Measurements from ENCODE around the gene INSYN1.

INSYN1 gene

DNA sequence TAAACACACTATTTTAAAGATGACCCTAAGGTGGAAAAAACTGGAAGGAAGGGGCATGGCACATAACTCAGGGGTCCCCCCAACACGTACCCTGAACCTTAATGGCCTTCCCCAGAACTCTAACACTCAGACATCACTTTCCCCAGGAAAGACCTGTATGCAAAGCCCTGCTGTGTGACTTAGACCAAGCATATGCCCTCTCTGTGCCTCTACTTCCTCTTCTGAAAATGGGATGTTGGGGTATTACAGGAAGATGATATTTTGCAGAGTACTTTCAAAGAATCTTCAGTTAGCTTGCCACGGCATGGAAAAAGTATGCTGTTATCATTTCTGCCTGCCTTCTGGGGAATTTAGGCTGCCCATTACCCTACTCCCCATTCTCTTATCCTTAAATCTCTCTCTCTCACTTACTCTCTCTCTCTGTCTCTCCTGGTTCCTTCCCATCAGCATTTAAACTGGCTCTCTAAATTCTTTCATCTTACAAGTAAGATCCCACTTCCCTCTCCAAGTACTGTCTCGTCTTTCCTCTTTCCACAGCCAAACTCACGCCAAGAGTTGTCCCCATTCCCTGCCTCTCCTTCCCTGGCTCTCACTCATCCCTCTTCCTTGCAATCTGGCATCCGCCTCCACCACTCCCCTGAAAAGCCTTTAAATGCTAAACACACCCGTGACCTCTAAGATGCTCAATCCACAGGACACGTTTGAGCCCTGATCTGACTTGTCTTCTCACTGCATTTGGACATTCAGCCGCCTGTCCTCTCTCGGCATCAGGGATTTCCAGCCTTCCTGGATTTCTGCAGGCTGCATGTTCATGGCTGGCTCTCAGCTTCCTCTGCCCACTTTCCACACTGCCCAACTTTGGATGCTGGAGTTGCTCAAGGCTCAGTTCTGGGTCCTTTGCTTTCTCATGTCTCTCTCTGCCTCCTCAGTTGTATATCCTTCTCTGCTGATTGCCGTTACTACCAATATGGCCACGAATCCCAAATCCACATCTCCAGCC, 7.5 kb upstream of the INSYN1 start:
- peaks cover 14% of the 10 kb centered on the region for H3K27me3 Mint-ChIP-seq (ENCODE audit: low read depth)
- H3K4me3 Mint-ChIP-seq: no peak overlapping the region
- H3K36me3 Mint-ChIP-seq (ENCODE audit: low read depth): no peaks in the 10 kb centered on the region
- H3K27ac Mint-ChIP-seq: no peak overlapping the region
- H3K9me3 Mint-ChIP-seq: no peaks in the 10 kb centered on the region
- H3K4me1 Mint-ChIP-seq (ENCODE audit: low read depth): no peaks in the 10 kb centered on the region

DNA sequence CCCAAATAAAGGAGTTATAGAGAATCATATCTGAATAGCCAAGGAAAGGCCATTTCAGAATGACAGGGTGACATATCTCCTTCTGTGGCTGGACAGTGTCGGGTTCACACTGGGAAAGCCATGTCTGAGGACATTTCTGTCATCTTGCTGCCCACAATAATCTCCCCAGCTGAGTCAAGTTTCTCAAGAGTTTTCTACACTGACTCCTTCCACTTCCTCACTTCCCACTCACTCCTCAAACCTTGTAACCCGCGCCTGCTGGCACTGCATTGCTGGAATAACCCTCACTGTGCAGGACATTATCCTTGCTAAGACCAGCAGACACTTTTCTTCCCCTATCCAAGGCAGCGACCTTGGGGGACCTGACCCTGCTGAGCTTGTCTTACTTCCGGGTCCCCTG, 5.3 kb upstream of the INSYN1 start:
- no peaks in the 10 kb centered on the region for H3K36me3 Mint-ChIP-seq (ENCODE audit: low read depth)
- no peak overlapping the region for H3K27ac Mint-ChIP-seq
- H3K4me3 Mint-ChIP-seq: no peak overlapping the region
- no peaks in the 10 kb centered on the region for H3K9me3 Mint-ChIP-seq
- no peaks in the 10 kb centered on the region for H3K4me1 Mint-ChIP-seq (ENCODE audit: low read depth)
- peaks cover 31% of the 10 kb centered on the region for H3K27me3 Mint-ChIP-seq (ENCODE audit: low read depth)

DNA sequence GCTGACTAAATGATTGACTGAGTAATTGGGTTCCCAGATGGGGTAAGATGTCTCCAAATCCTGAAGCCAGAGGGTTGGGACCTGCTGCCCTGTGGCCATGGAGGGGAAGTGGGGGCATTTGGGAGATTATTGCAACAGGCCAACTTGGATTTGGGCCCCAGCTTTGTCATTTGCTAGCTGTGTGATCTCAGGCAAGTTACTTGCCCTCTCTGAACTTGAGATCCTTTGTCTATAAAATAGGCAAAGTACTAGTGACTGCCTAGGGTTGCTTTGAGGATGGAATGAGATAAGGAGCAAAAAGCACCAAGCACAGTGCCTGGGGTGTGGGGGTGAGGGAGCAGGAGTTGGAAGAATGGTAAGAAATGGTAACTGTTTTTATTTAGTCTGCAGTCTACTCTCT, 4.4 kb upstream of the INSYN1 start:
- H3K4me1 Mint-ChIP-seq (ENCODE audit: low read depth): no peaks in the 10 kb centered on the region

DNA sequence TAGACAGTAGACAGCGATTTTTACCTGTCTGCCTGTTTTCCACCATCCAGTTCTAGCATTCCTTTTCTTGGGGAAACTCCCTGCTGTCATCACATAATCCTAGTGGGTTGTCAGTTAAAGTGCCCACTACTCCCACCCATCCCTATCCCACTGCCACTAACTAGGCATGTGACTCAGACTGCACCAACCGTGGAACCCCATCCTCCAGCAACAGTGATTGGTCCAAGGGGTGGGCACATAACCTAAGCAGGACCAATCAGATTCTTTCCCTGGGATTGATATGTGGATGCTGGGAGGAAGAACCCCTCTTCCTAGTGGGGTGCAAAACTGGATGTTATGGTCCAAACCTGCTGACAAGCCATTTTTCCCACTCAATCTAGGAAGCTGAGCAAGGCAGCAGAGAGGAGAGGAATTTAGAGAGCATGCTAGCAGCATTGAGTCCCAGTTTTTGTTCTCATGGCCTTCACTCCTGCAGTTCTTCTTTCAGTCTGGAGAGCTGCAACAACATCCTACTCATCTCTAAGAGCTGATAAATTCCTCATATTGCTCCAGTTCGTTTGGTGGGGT, 3.9 kb upstream of the INSYN1 start:
- no peak overlapping the region for H3K4me3 Mint-ChIP-seq
- H3K9me3 Mint-ChIP-seq: no peaks in the 10 kb centered on the region
- no peaks in the 10 kb centered on the region for H3K4me1 Mint-ChIP-seq (ENCODE audit: low read depth)
- peaks cover 31% of the 10 kb centered on the region for H3K27me3 Mint-ChIP-seq (ENCODE audit: low read depth)
- H3K36me3 Mint-ChIP-seq (ENCODE audit: low read depth): no peaks in the 10 kb centered on the region
- no peak overlapping the region for H3K27ac Mint-ChIP-seq

More for the DNA sequence above, 4.4 kb upstream of the INSYN1 start:
- Mint-ChIP-seq H3K27me3 (ENCODE audit: low read depth) (peaks cover 31% of the 10 kb centered on the region), H3K36me3 (ENCODE audit: low read depth) (no peaks in the 10 kb centered on the region), H3K4me3 (no peak overlapping the region), H3K27ac (no peak overlapping the region), H3K9me3 (no peaks in the 10 kb centered on the region)

DNA sequence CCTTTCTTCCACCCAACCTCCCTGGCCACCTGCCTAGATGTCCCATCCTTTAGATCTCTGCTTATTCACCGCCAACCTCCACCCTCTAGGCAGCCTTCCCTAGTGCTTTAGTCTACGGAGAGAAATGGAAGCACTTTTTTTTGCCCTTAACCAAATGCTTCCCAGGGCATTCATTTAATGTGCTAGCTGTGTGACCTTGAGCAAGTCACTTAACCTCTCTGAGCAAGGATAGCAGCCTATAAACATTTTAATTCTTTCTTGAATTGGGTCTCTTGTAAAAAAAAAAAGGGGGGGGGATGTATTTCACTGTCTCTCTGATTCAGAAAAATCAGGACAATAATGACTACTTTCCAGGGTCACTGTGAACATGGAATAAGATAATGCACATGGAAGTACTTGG, 3.2 kb upstream of the INSYN1 start:
- H3K36me3 Mint-ChIP-seq (ENCODE audit: low read depth): no peaks in the 10 kb centered on the region
- no peaks in the 10 kb centered on the region for H3K9me3 Mint-ChIP-seq
- H3K4me1 Mint-ChIP-seq (ENCODE audit: low read depth): no peaks in the 10 kb centered on the region
- H3K27ac Mint-ChIP-seq: no peak overlapping the region
- no peak overlapping the region for H3K4me3 Mint-ChIP-seq
- peaks cover 34% of the 10 kb centered on the region for H3K27me3 Mint-ChIP-seq (ENCODE audit: low read depth)

DNA sequence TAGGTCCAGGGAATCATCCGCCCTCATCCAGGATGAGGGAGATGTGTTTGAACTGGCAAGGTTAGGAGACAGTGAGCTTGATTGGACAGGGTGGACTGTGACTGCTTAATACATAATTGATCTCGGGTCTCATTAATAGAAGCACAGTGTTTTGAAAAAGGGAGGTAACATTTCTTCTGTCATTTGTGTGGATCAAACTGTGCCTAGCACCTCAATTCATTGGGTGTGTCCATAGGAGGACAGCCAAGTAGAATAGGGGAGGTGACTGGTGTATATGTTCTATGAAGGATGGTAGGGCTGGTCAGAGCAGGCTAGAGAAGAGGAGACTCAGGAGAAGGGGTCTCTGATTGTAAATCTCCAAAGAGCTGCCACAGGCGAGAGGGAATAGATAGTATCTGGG, 2.8 kb upstream of the INSYN1 start:
- H3K9me3 Mint-ChIP-seq: no peaks in the 10 kb centered on the region
- H3K27me3 Mint-ChIP-seq (ENCODE audit: low read depth): peaks cover 36% of the 10 kb centered on the region
- H3K4me1 Mint-ChIP-seq (ENCODE audit: low read depth): no peaks in the 10 kb centered on the region
- no peaks in the 10 kb centered on the region for H3K36me3 Mint-ChIP-seq (ENCODE audit: low read depth)
- no peak overlapping the region for H3K27ac Mint-ChIP-seq
- H3K4me3 Mint-ChIP-seq: no peak overlapping the region

DNA sequence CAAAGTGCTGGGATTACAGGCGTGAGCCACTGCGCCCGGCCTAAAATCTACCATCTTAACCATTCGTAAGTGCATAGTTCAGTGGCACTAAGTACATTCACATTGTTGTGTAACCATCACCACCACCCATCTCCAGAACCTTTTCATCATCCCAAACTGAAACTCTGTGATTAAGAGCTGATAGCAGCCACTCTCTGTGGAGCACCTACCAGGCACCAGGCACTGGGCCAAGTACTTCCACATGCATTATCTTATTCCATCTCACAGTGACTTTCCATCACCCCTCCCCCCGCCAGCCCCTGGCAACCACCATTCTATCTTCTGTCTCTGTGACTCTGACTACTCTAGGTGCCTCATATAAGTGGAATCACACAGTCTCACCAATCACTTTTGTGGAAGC, 2.3 kb upstream of the INSYN1 start:
- peaks cover 41% of the 10 kb centered on the region for H3K27me3 Mint-ChIP-seq (ENCODE audit: low read depth)
- H3K27ac Mint-ChIP-seq: no peak overlapping the region
- H3K4me1 Mint-ChIP-seq (ENCODE audit: low read depth): no peaks in the 10 kb centered on the region
- H3K36me3 Mint-ChIP-seq (ENCODE audit: low read depth): no peaks in the 10 kb centered on the region
- no peaks in the 10 kb centered on the region for H3K9me3 Mint-ChIP-seq
- no peak overlapping the region for H3K4me3 Mint-ChIP-seq

DNA sequence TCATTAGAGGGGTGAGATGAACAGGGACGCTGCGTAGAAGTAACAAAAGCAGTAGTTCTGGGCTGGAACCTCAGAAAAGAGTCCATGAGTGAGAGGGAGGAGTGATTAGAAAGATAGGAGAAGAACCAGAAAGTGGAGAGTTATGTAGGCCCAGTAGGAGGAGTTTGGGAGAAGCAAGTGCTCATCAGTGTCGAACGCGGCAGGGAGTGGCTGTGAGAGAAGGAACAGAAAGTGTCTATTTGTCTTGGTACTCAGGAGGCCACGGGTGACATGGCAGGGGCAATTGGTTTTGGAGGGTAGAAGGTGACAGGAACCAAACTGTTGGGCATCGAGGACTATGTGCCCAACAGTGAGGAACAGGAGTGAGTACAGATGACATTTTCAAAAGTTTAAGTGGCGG, 1.3 kb upstream of the INSYN1 start:
- Mint-ChIP-seq H3K27me3 (ENCODE audit: low read depth) (peaks cover 51% of the 10 kb centered on the region), H3K36me3 (ENCODE audit: low read depth) (no peaks in the 10 kb centered on the region), H3K4me1 (ENCODE audit: low read depth) (no peaks in the 10 kb centered on the region), H3K9me3 (no peaks in the 10 kb centered on the region), H3K4me3 (no peak overlapping the region), H3K27ac (no peak overlapping the region)

DNA sequence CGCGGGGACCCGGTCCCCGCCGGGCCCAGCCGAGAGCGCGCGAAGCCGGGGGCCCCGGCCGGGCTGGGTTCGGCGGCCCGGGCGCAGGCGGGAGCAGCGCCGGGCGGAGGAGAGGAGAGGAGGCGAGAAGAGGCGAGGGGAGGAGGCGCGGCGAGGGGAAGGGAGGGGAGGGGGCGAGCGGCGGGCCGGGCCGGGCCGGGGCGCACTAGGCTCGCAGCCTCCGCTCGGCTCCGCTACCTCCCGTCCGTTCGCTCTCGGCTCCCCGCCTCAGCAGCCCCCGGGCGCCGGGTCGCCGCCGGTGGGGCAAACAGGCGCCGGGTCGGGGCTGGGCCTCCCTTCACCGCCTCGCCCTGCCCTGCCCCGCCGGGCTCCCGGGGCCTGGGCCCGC, 351 bp downstream of the INSYN1 start:
- Mint-ChIP-seq H3K36me3 (ENCODE audit: low read depth) (no peaks in the 10 kb centered on the region), H3K27ac (no peak overlapping the region)

DNA sequence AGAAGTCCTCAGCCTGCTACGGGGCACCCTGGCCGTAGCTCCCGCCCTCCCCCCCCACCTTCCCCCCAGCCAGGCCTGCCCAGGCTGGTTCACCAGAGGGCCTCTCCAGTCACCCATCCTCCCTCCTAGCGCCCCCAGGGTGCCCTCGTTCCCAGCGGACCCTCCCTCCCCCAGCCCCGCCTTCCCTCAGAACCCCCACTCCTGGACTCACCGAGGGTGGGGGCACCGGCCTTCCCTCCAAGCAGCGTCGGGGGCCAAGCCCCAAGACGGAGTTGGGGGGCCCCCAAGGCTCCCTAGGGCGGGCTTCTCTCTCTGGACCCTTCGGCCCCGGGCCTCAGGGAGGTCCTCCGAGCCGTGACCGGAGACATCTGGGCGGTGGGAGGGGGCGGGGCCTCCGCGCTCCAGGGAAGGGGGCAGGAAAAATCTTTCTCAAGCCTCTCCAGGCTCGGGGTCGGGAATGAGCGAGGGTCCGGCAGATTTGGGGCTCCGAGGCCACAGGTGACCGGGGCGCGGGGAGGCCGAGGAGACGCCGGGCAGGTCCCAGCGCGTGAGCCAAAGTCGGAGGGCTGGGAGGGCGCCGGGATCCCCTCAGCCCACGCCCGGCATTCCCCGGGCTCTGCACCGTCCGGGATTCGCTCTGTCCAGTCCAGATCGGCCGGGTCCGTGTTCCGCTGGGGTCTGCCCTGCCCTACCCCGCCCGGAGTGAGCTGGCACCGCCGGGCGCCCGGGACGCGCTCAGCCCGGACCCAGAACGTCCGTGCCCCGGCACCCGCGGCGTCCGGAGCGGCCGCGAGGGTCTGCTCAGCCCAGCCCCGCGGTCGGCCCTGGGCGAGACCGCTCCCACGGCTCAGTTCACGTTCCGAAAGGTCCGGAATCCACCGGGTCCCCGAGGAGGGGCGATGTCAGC, 999 bp downstream of the INSYN1 start:
- Mint-ChIP-seq H3K4me3 (no peak overlapping the region), H3K4me1 (ENCODE audit: low read depth) (no peaks in the 10 kb centered on the region), H3K27ac (no peak overlapping the region), H3K27me3 (ENCODE audit: low read depth) (peaks cover 65% of the 10 kb centered on the region), H3K9me3 (no peaks in the 10 kb centered on the region), H3K36me3 (ENCODE audit: low read depth) (no peaks in the 10 kb centered on the region)

More for the DNA sequence above, 351 bp downstream of the INSYN1 start:
- Mint-ChIP-seq H3K9me3 (no peaks in the 10 kb centered on the region), H3K4me3 (no peak overlapping the region), H3K4me1 (ENCODE audit: low read depth) (no peaks in the 10 kb centered on the region), H3K27me3 (ENCODE audit: low read depth) (peaks cover 61% of the 10 kb centered on the region)

DNA sequence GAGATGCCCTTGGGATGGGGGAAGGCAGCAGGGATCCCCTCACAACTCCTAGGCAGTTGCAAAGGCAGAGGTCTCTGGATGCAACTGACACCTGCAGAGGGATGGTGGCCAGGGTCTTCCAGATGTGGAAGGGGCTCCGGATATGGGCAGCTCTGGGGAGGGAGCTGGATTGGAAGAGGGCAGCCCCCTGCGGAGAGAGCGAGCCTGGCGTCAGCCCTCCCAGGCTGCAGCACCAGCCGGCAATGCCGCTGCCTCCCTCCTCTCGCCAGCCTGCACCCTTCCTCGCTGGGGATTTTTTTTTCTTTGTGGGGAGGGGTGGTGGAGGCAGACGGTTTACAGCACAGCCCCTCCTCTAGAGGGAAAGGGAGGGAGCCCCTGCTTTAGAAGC, 1.6 kb downstream of the INSYN1 start:
- Mint-ChIP-seq H3K36me3 (ENCODE audit: low read depth) (no peaks in the 10 kb centered on the region), H3K27ac (no peak overlapping the region), H3K27me3 (ENCODE audit: low read depth) (peaks cover 65% of the 10 kb centered on the region), H3K4me1 (ENCODE audit: low read depth) (no peaks in the 10 kb centered on the region), H3K9me3 (no peaks in the 10 kb centered on the region), H3K4me3 (no peak overlapping the region)

DNA sequence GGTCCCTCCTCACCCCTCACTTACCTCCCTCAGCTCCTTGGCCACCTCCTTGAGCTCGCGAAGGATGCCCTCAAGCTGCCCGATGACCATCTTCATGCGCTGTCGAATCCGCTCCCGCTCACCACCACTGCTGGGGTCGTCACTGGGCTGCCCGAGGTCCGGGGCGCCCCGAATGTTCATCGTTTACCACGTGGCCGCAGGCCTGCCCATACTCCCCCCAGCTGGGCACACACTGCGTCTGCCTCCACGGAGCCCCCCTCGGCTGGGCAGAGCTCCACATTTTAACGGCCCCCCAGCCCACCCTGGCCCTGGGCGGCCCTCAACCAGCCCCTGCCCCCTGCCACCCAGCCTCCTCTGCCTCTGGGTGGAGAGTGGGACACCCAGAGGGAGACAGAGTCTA, 2.2 kb downstream of the INSYN1 start:
- H3K36me3 Mint-ChIP-seq (ENCODE audit: low read depth): no peaks in the 10 kb centered on the region
- no peaks in the 10 kb centered on the region for H3K9me3 Mint-ChIP-seq
- H3K27ac Mint-ChIP-seq: no peak overlapping the region
- H3K4me3 Mint-ChIP-seq: no peak overlapping the region
- H3K27me3 Mint-ChIP-seq (ENCODE audit: low read depth): peaks cover 60% of the 10 kb centered on the region
- no peaks in the 10 kb centered on the region for H3K4me1 Mint-ChIP-seq (ENCODE audit: low read depth)

DNA sequence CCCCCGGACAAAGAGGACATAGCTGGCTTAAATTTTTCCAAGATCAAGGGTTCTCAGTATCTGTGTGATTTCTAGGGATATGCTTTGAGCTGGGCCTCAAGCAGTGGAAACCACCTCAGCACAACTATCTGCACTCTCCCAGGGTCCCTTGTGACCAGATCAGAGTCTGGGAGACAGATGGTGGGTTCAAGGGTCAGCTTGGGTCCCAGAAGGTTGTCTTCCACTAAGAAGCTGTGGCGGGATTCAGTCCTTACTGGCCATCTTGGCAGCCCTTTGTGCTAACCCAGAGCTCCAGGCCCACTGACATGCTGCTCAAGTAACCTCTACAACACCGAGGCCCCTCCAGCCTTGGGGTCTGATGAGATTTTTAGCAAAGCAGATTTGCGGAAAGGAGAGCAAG, 2.7 kb downstream of the INSYN1 start:
- H3K36me3 Mint-ChIP-seq (ENCODE audit: low read depth): no peaks in the 10 kb centered on the region
- H3K9me3 Mint-ChIP-seq: no peaks in the 10 kb centered on the region
- no peaks in the 10 kb centered on the region for H3K4me1 Mint-ChIP-seq (ENCODE audit: low read depth)
- no peak overlapping the region for H3K4me3 Mint-ChIP-seq
- no peak overlapping the region for H3K27ac Mint-ChIP-seq
- peaks cover 55% of the 10 kb centered on the region for H3K27me3 Mint-ChIP-seq (ENCODE audit: low read depth)

DNA sequence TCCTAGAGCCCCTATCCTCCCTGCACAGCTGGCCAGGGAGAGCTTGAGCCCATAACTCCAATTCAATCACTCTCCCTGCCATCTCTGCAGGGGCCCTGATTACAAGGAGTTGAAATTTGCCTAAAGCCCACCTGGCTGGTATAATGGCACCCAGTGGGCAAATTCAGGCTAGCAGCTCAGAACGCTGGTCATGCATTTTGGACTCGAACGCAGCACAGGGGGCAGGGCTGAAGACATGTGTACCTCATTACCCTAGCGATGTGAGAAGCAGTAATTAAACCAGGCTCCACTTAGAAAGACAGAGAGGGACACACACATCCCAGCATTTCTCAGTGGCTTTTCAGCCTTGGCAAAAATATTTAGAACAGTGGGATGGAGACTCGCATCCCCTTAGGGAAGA, 3.2 kb downstream of the INSYN1 start:
- Mint-ChIP-seq H3K36me3 (ENCODE audit: low read depth) (no peaks in the 10 kb centered on the region), H3K27me3 (ENCODE audit: low read depth) (peaks cover 56% of the 10 kb centered on the region), H3K27ac (no peak overlapping the region), H3K4me1 (ENCODE audit: low read depth) (no peaks in the 10 kb centered on the region), H3K9me3 (no peaks in the 10 kb centered on the region), H3K4me3 (no peak overlapping the region)

Data from T-helper 1 cell treated with Interleukin-12 subunit alpha and Interleukin-12 subunit beta and Interleukin-4 antibody, amounts not matched to agents 30 μg/mL and 1 μg/mL, for 36 hours (primary cell).